Esophagus muscularis mucosa (tissue), 4 donors: Measurements from ENCODE around the gene EIF4G3.
"Not testable (repeated sequence)": the region's sequence is repeated elsewhere in the genome, so short reads cannot be mapped to it uniquely, and the experiment has no call there.

Source experiments
- CTCF ChIP-seq, 3 experiments: fragments of 200-600 bp in 2 of 3; fragments of 450-650 bp in 1 of 3; sonication (generic) in 2 of 3; IDR thresholded peaks; one replicate each; pipeline ENCODE4 v1.5.1; 2017 to 2019; ENCODE audit warnings: antibody characterized with exemption in 3 of 3, mild to moderate bottlenecking in 2 of 3, moderate library complexity in 1 of 3
- EP300 ChIP-seq: sonication (generic); formaldehyde crosslinking; IDR thresholded peaks from one replicate; pipeline ENCODE4 v1.6.1; 2017; ENCODE audit warnings: antibody characterized with exemption
- POLR2AphosphoS5 ChIP-seq, 2 donors: sonication (generic); formaldehyde crosslinking; IDR thresholded peaks; one replicate each; pipeline ENCODE4 v1.6.1; 2017; ENCODE audit warnings: antibody characterized with exemption in 2 of 2

DNA sequence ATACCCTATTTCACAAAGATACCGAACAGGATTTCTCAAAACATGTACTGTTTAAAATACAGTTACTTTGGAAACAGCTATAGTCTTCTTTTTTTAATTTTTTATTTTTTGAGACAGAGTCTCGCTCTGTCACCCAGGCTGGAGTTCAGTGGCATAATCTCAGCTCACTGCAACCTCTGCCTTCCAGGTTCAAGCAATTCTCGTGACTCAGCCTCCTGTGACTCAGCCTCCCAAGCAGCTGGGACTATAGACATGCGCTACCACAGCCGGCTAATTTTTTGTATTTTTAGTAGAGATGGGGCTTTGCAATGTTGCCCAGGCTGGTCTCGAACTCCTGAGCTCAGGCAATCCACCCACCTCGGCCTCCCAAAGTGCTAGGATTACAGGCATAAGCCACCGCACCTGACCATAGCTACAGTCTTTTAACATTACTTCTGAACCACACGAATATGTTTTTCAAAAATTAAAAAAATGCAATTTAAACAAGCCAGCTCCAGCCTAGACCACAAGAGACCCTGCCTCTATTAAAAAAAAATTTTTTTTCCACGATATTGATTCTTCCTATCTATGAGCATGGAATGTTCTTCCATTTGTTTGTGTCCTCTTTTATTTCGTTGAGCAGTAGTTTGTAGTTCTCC is 85.5 kb downstream of the EIF4G3 start:
- not testable (repeated sequence) for TF ChIP-seq EP300; CTCF (IDR thresholded peaks at IDR 0.05); POLR2AphosphoS5 (IDR thresholded peaks at IDR 0.05)
